Stimulated activated CD4-positive, alpha-beta T cell treated with anti-CD3 and anti-CD28 coated beads, Interleukin-2, amount 100 ng/mL, for 24 hours (primary cell): ENCODE data around the gene CD47.

Experiments used
- DNase-seq, 2 donors: peaks; one replicate each; pipeline ENCODE4 v3.0.0-alpha.2; 2020

Gene CD47

DNA sequence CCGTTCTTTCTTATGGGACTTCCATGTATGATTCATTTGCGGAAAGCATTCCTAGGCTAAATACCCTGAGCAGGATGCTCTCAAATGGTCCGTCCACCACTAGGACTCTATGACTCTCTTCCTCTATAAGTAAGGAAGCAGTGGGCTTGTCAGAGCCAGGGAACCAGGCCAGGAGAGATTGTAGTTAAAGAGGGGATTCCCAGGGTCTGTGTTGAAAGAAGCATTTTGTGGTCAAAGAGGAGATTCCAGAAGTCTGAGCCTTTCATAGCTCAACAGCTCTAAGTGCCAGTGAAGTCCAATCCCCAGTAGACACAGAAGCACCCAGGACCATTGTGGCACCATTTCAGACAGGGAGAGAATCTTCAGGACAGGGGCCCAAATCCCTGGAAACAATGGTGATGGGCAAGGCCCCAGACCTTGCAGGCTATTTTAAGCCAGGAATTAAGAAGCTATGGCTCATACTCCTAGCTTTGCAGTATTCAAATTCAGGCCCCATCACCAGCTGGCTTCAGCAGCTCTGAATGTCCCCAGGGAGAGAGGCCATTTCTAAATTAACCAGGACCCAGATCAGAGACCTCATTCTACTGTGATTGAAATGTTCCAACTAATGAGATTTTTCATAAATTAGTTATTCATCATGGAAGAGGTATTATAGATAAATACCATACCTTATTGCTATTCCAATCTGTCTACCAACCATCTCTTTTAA is 81.7 kb downstream of the CD47 start:
- no peak for DNase-seq

DNA sequence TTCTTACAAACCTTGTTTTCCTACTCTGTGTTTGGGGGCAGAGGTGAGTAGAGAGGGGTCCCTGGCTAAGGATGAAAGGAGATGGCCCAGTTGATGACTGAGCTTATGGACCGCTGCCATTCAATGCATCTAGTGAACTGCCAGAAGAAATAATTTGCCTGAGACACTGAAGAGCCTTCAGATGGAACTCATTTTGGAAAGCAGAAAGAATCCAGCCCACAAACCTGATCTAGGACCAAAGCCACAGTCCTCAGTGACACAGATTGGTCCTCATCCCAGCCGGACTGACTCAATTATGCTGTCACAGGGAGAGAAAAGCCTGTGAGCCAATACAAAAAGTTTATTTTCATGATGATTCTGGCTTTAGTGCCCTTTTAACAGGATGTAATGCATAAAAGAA is 82.7 kb downstream of the CD47 start:
- no peak for DNase-seq

DNA sequence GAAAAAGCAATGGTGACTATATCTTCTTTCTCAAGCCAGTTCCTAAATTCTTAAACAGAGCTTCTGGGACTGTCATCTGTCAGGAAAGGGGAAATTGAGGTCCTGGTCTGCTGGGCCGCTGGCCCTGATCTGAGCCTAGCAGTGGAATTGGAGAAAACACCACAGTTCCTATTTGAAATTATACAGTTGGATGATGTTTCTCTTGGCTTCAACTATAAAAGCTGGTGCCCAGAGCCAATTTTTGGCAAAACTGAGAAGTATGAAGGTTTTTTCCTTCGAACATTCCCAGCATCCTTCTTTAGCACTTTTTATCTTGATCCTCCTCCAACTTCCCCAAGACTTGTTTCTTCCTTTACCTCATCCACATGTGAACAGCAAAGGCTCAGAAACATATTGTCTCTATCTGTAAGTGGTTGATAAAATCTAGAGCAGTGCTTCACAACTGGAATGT is 83.9 kb downstream of the CD47 start:
- DNase-seq, result no peak

DNA sequence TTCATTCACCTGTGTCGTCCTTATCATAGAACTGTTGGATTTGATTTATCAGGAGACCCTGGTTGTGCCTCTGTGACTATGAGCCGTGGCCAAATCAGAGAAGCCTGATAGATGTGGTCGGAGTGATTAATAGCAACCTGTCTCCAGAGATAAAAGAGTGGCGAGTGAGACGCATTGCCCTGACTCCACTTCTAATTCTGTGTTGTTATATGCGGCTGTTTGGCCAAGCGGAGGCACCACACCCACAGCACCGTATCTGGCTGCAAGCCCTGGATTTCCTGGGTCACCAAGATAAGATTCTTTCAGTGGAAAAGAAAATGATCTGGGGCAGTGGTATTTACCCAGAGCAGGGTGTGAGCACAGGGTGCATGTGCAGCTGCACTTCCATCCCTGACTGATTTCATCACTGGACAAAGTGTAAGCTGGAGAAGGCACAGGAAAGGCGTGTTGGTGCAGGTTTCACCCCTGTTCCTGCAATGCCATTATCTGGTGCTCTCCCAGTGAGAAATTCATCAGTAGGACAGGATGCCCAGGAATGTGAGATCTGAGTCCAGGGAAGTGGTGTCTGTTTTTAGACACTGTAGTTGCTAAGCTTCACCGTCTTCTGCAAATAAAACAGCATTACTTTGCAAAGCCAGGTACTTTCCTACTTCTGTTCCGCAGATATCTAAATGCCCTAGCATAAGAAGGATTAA is 84.6 kb downstream of the CD47 start:
- no peak for DNase-seq

DNA sequence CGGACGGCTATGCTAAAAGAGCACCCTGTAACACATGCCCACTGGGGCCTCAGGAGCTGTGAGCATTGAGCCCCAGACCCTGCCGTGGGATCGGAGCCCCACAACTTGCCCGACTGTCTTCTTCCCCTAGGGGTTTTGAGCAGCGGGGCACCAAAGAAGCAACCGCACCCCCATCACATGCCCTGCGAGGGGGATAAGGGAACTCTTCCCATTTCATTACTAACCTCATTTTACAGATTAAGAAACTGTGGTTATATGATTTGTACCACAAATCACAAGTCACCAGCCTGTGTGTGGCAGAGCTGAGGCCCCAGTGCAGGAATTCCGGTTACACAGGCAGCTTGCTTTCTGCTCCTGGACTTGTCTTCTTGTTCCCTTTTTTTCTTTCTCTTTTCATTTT is 86.2 kb downstream of the CD47 start:
- no peak for DNase-seq

GRCh38 chr3:108001457-108001856 is 89.4 kb downstream of the CD47 start:
- no peak for DNase-seq

GRCh38 chr3:107999215-107999775 is 91.5 kb downstream of the CD47 start:
- no peak for DNase-seq

- no peak for DNase-seq
These were observed 93.2 kb downstream of the CD47 start for GRCh38 chr3:107997671-107998070.

DNA sequence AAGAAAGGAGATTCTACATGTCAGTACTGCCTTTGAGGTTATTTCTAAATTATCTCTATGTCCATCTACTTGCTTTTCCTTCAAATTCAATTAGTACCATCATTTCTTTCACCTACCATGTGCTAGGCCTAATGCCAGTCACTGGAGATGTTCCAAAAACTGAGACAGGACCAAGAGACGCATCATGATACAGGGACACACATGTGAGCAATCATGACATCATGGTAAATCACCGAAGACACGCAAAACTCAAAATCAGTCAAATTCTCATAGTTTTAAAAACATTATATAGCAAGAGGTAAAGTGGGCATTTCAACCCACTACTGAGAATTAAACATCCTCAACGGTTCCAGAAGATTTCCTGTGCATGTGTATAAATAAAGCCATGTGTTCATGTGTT is 95.0 kb downstream of the CD47 start:
- DNase-seq, result no peak

DNA sequence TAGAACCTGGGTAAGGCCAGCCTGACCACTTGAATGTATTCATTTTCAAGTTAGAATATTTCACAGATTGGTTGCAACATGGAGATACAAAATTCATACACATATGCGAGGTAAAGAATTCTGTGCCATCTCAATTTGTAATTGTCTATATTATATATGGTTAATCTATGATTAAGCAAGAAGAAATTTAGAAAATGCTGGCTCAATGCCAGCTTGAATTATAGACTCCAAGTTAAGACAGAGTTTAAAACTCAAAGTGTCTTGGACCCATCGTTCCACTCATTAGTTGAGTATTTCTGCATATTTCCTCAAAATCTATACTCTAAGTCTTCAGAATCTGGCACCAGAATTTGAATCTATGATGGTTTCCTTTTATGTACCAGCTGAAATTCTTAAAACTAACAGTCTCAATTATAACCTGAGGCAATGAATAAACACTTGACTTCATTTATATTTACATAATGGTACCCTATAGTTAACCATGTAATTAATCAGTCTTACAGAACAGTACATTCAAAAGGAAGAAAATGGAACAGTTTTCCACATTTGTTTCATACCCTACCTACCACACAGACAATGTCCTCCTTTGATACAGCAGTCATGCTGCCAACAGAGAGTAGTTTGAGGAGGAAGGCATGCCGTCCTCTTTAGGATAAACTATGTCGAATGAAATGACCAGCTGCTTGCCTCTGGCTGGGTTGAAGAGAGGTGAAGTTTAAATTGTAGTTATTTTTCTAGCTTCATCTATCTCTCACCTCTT is 95.7 kb downstream of the CD47 start:
- DNase-seq, result no peak

GRCh38 chr3:107994181-107994580 is 96.7 kb downstream of the CD47 start:
- no peak for DNase-seq

DNA sequence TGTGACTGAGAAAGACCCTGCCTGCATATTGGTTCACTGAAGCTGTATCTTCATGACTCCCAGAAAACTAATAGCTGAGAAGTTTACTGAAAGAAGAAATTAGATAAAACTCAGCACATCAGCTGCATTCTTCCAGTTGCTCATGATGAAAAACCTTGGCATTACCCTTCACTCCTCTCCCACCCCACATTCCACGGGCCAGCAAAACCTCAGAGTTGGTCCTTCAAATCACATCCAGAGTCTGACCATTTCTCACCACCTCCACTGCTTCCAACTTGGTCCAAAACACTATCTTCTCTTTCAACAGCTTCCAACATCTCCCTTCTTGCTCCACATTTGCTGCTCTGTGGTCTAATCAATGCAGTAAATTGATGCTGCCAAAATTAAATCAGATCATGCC is 97.1 kb downstream of the CD47 start:
- no peak for DNase-seq
